ENCODE data around the gene USP34. TPM values are rescaled to one million over a fixed set of nuclear protein-coding genes. Genes with fewer than 3 reads are reported as not detected.

The USP34 gene
- total and polyA plus RNA-seq, 2 of the 8 experiments (the other 6 are each of a cell fraction or from before 2014, with no cell fraction given), result 56.7 to 91.7 TPM

DNA sequence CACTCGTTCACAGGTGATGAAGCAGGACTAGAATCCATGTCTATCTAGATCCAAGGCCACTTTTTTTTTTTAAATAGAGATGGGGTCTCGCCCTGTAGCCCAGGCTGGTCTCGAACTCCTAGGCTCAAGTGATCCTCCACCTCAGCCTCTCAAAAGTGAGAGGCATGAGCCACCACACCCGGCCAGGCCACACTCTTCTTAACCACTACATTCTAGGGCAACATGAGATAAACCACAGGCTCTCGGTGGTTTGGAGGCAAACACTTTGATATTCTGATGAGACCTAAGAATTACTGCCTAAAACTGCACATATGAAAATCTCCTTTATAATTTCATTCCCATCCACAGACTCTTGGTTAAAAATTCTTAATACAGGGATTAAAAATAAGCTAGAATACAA lies 51.8 kb downstream of the USP34 start:
- no peaks in the 10 kb centered on the region for H3K4me1 ChIP-seq (replicated peaks in 1 of 4; ENCODE audit: control insufficient read depth in 3 of 4, insufficient read depth in 4 of 4, low read length in 3 of 4)
- H3K27ac ChIP-seq (ENCODE audit: low read depth, low read length), result no peak overlapping the region
- H2BK15ac ChIP-seq (ENCODE audit: low read length), result no peak overlapping the region
- no peak overlapping the region for H3K14ac ChIP-seq (ENCODE audit: insufficient read length)
- H3K4me3 ChIP-seq (ENCODE audit: extremely low read depth in 1 of 4, insufficient read depth in 2 of 4, low read depth in 3 of 4, low read length in 4 of 4), result no peak overlapping the region
- CTCF ChIA-PET (ENCODE audit: partially characterized antibody), result interaction anchor here (0.6 to 1.2 kb wide), 6 partner anchors 12 to 463 kb away, joined by 3 to 5 read pairs (median 4); partner anchors contain the start of gene USP34
- no peak overlapping the region for H3K56ac ChIP-seq (replicated peaks; ENCODE audit: insufficient read length, low read depth, low read length)
- H2BK12ac ChIP-seq (ENCODE audit: low read depth, low read length), result no peak overlapping the region
- no peaks in the 10 kb centered on the region for H3K27me3 ChIP-seq (replicated peaks in 1 of 4; ENCODE audit: control insufficient read depth in 3 of 4, extremely low read depth in 1 of 4, insufficient read depth in 3 of 4, low read length in 3 of 4)
- H3K23me2 ChIP-seq (ENCODE audit: low read depth, low read length), result no peaks in the 10 kb centered on the region
- H3K79me2 ChIP-seq (ENCODE audit: control insufficient read depth in 1 of 2, insufficient read depth in 2 of 2, low read length in 2 of 2), result peaks cover 12 to 65% of the 10 kb centered on the region in 2 experiments
- POLR2A ChIA-PET (ENCODE audit: partially characterized antibody), result interaction anchor here (1.1 kb wide), 1 partner anchor 118 kb away, joined by 3 read pairs; no protein-coding TSS in a partner anchor
- H3K36me3 ChIP-seq (ENCODE audit: control insufficient read depth in 2 of 4, insufficient read depth in 4 of 4, low read length in 3 of 4), result no peaks in the 10 kb centered on the region; a peak in 2 of 8 replicates
- H3K4me2 ChIP-seq (ENCODE audit: insufficient read depth in 1 of 2, low read depth in 2 of 2, low read length in 2 of 2), result no peak overlapping the region
- H2AK5ac ChIP-seq (ENCODE audit: low read depth, low read length), result no peak overlapping the region
- no peak overlapping the region for H3K9ac ChIP-seq (replicated peaks in 1 of 4; ENCODE audit: extremely low read depth in 1 of 4, low read depth in 3 of 4, low read length in 3 of 4)
- peaks cover 1 to 2% of the 10 kb centered on the region in 2 experiments for H4K20me1 ChIP-seq (replicated peaks in 1 of 2; ENCODE audit: control insufficient read depth in 1 of 2, insufficient read depth in 2 of 2, low read length in 2 of 2)
- H2AFZ ChIP-seq (ENCODE audit: low read length), result no peak overlapping the region
- no peak overlapping the region for H3K18ac ChIP-seq (ENCODE audit: extremely low read depth, low read length)
- no peak for DNase-seq (ENCODE audit: low read depth in 1 of 2, low spot score in 2 of 2)
- no peak overlapping the region for H4K5ac ChIP-seq (ENCODE audit: insufficient read length, low read depth, low read length)
- no peak overlapping the region for H2BK20ac ChIP-seq (ENCODE audit: low read length)
- 96% methylated on average over 5 of the region's 5 CpGs; no CpG with 5 or more reads in 1 of the 2 experiments for WGBS, 2 experiments (ENCODE audit: extremely low coverage in 1 of 2, insufficient coverage in 1 of 2, insufficient read length in 1 of 2, insufficient replicate concordance in 2 of 2, low coverage in 1 of 2, low lambda C conversion rate in 2 of 2, missing lambda C conversion rate in 1 of 2)
- H3K79me1 ChIP-seq (ENCODE audit: low read depth, low read length), result peaks cover 3% of the 10 kb centered on the region
- H3K4ac ChIP-seq (replicated peaks; ENCODE audit: insufficient read length, low read depth, low read length), result no peak overlapping the region
- no peak overlapping the region for H2BK120ac ChIP-seq (replicated peaks; ENCODE audit: low read depth, low read length)
- no peaks in the 10 kb centered on the region for H3K9me3 ChIP-seq (ENCODE audit: insufficient read depth in 2 of 2, low read depth in 1 of 2, low read length in 1 of 2)
- FAIRE-seq, result no peak
- no peak overlapping the region for H4K8ac ChIP-seq (ENCODE audit: extremely low read depth, insufficient read depth, low read length)
- no peak overlapping the region for H3K23ac ChIP-seq (ENCODE audit: insufficient read length)
- no peak overlapping the region for H4K91ac ChIP-seq (replicated peaks; ENCODE audit: insufficient read length, low read length)
- H2BK5ac ChIP-seq (ENCODE audit: low read depth, low read length), result no peak overlapping the region
- TF ChIP-seq SP1 (IDR thresholded peaks at IDR 0.05; ENCODE audit: low read depth, low read length), result no peak
- no peak for TF ChIP-seq NANOG (IDR thresholded peaks at IDR 0.05; ENCODE audit: insufficient read depth, low read depth, low read length, poor library complexity, severe bottlenecking)
- TF ChIP-seq ZNF274 (IDR thresholded peaks at IDR 0.05; ENCODE audit: borderline replicate concordance, extremely low read depth, low read length), result no peak
- TF ChIP-seq CREB1 (IDR thresholded peaks at IDR 0.05), result no peak
- no peak for TF ChIP-seq SP2 (IDR thresholded peaks at IDR 0.05; ENCODE audit: low read length)
- TF ChIP-seq, protein P1, sequence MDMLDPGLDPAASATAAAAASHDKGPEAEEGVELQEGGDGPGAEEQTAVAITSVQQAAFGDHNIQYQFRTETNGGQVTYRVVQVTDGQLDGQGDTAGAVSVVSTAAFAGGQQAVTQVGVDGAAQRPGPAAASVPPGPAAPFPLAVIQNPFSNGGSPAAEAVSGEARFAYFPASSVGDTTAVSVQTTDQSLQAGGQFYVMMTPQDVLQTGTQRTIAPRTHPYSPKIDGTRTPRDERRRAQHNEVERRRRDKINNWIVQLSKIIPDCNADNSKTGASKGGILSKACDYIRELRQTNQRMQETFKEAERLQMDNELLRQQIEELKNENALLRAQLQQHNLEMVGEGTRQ (IDR thresholded peaks at IDR 0.05; ENCODE audit: low read length), result no peak
- TF ChIP-seq, protein P2, sequence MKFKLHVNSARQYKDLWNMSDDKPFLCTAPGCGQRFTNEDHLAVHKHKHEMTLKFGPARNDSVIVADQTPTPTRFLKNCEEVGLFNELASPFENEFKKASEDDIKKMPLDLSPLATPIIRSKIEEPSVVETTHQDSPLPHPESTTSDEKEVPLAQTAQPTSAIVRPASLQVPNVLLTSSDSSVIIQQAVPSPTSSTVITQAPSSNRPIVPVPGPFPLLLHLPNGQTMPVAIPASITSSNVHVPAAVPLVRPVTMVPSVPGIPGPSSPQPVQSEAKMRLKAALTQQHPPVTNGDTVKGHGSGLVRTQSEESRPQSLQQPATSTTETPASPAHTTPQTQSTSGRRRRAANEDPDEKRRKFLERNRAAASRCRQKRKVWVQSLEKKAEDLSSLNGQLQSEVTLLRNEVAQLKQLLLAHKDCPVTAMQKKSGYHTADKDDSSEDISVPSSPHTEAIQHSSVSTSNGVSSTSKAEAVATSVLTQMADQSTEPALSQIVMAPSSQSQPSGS (IDR thresholded peaks at IDR 0.05; ENCODE audit: low read length), result no peak
- no peak for TF ChIP-seq SP4 (IDR thresholded peaks at IDR 0.05; ENCODE audit: low read length)
- TF ChIP-seq, protein P3, sequence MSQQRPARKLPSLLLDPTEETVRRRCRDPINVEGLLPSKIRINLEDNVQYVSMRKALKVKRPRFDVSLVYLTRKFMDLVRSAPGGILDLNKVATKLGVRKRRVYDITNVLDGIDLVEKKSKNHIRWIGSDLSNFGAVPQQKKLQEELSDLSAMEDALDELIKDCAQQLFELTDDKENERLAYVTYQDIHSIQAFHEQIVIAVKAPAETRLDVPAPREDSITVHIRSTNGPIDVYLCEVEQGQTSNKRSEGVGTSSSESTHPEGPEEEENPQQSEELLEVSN (IDR thresholded peaks at IDR 0.05), result no peak

Data from H1 (cell line).